Activated CD8-positive, alpha-beta memory T cell treated with anti-CD3 and anti-CD28 coated beads for 4 hours (primary cell): ENCODE data around the gene OGFR.
"Not testable (repeated sequence)": the region's sequence is repeated elsewhere in the genome, so short reads cannot be mapped to it uniquely, and the experiment has no call there.

Experiments
- DNase-seq, 2 donors: peaks; one replicate each; pipeline ENCODE4 v3.0.0-alpha.2; 2020; ENCODE audit warnings: low read depth in 2 of 2

The OGFR gene

DNA sequence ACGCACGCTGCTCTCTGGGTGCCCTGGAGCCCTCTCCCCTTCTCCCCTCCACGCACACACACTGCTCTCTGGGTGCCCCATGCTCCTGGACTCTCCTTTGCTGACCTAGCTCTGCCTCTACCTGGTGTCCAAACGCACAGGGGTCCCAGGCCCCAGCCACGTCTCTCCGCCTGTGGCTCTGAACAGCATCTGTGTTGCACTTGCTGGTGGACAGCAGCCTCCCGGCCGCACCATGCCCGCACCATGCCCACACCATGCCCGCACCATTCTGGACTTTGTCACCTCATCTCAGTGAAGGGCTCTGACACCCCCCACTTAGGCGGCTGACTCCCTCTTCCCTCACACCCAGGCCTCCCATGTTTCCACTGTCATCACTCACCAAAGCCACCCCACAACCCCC, 35.2 kb downstream of the OGFR start:
- DNase-seq, result no peak

DNA sequence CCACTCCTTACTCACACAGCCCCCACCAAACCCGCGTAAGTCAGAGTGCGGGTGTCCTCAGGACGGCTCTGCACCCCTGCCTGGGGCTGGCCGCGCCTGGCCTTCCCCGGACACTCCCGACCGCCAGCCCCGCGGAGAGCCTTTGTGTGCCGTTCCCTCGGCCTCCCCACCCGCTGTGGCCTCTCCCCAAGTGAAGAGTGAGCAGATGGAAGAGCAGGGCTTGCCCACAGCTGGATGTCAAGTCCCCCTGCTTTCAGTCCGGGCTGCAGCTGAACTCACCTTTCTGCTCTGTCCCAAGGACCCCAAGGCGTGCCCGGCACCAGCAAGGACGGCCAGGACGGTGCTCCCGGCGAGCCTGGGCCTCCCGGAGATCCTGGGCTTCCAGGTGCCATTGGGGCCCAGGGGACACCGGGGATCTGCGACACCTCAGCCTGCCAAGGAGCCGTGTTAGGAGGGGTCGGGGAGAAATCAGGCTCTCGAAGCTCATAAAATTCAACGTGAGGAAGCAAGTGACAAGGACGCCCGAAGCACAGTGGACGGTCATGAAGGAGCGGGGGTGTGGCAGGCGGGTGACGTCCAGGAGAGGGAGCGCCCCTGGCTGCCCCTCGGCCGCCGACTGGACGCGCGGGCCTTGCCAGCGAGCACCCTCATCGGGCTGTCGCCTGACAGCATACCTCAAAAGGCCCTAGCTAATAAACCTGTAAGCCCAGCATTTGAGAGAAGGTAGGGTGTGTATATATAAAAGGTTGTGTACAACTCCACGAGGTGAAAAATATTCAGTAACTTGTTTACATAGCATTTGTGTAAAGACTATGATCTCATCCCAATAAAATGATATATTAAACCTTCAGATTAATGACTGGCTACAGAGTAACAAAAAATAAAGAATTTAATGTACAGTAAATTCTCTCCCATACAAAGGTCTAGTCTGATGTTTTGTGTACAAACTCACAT, 35.9 kb downstream of the OGFR start:
- no peak for DNase-seq

DNA sequence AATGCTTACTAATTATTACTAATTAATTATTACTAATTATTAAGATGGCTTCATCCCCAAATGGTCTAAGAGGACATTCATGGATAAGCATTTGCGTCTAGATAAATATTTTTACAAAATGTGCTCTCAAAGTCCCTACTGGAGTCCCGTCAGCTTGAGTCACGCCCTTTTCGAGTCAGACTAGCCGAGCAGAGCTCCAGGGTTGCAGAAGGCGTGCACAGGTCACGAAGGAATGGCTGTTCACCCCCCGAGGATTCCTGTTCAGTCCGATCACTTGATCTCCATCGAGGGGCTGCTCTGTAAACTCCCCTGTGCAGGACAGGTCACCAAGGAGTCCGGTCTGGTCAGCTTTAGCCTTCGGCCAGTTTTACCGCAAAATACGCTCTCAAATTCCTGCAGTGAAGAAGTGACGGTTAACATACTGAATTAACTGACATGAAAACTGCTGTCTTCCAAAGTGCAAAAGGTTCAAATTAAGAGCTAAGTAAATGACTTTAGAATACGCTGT, 37.1 kb downstream of the OGFR start:
- DNase-seq, result no peak

DNA sequence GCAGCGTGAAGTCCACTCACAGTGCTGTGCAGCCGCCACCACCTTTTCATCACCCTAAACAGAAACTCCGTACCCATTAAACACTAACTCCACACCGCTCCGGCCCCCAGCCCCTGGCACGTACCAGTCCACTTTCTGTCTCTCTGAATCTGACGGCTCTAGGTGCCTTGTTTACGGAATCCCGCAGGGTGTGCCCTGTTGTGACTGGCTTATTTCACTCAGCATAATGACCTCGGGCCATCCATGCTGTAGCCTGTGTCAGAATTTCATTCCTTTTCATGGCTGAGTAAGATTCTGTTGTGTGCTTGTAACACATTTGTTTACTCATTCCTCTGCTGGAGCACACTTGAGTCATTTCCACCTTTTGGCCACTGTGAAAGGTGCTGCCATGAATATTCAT, 39.0 kb downstream of the OGFR start:
- no peak for DNase-seq

DNA sequence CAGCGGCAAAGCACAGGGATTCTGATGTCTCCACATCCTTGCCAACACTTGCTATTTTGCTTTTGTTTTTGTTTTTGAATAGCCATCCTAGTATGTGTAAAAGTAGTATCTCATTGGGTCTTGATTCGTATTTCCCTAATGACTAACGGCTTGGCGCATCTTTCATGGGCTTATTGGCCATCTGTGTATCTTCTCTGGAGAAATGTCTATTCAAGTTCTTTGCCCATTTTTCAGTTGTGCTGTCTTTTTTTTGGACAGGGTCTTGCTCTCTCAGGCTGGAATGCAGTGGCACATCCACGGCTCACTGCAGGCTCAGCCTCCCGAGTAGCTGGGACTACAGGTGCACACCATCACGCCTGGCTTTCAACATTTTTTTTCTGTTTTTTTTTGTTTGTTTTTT, 39.5 kb downstream of the OGFR start:
- DNase-seq, result no peak

DNA sequence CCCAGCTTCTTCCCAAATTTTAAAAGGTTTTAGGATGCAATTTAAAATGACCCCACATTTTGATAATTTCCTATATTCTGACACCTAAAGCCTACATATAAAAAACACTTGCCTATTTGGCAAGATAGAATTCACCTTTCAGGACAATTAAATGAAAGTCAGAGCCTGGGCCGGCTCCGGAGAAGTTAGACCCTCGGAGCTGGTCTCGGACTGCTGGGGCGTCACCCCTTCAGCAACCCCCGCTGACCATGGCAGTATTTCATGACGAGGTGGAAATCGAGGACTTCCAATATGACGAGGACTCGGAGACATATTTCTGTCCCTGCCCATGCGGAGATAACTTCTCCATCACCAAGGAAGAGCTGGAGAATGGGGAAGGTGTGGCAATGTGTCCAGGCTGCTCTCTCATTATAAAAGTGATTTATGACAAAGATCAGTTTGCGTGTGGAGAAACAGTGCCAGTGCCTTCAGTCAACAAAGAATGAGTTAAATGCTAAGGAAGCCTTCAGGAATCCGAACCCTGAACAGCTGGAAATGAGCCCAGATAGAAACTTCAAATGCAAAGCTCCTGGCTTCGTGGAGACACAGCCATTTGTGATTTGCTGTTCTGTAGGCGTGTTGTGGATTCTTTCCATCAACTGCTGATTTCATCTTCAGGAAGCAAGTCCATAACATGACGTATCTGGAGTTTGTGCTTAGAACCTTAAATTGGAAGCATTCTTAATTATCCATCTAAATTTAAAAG, 41.0 kb downstream of the OGFR start:
- DNase-seq, result no peak

DNA sequence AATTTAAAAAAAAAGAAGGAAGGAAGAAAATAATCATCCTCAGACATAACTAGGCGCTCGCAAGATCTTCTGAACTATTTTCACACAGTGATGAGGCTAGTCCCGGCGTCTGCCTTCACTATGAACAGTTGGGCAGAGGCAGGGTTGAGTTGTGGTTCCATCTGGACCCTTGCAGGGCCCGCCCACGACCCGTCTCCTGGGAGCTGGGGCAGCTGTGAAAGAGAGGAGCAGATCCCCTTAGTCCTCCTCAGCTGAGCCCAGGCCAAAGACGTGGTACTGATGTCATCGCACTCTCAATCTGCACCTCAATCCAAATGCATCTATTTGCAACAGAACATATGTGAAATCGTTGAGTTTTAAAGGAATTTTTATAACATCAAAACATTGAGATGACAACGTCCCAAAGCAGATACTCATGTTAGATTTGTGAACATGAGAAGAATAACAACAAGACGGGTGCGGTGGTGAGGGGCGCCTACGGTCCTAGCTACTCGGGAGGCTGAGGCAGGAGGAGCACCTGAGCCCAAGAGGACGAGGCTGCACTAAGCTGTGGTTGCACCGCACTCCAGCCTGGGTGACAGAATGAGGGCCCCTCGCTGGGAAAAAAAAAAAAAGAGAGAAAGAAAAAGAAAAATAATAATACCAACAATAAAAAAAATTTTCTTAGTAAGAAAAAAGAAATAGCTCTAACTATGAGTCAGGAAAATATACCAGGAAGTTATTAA, 41.7 kb downstream of the OGFR start:
- no peak for DNase-seq

DNA sequence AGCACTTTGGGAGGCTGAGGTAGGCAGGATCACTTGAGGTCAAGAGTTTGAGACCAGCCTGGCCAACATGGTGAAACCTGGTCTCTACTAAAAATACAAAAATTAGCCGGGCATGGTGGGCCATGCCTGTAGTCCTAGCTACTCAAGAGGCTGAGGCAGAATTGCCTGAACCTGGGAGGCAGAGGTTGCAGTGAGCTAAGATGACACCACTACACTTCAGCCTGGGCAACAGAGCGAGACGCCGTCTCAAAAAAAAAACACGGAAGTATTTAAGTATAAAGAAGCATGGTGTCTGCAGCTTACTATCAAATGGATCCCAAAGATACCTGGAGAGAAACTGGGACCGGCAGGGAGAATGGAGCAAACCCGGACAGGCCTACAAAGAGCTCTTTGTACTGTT, 44.3 kb downstream of the OGFR start:
- not testable (repeated sequence) for DNase-seq

DNA sequence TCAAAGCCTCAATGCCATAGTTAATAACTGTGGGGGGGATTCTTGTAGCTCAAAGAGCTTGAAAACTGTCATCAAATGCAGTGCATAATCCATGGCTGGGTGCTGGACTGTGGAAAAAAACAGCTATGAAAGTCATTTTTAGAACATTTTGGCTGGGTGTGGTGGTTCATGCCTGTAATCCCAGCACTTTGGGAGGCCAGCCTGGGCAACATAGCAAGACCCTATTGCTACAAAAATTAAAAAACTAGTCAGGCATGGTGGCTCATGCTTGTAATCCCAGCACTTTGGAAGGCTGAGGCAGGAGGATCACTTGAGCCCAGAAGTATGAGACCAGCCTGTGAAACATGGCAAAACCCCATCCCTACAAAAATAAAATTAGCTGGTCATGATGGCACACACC, 44.8 kb downstream of the OGFR start:
- DNase-seq, result no peak

DNA sequence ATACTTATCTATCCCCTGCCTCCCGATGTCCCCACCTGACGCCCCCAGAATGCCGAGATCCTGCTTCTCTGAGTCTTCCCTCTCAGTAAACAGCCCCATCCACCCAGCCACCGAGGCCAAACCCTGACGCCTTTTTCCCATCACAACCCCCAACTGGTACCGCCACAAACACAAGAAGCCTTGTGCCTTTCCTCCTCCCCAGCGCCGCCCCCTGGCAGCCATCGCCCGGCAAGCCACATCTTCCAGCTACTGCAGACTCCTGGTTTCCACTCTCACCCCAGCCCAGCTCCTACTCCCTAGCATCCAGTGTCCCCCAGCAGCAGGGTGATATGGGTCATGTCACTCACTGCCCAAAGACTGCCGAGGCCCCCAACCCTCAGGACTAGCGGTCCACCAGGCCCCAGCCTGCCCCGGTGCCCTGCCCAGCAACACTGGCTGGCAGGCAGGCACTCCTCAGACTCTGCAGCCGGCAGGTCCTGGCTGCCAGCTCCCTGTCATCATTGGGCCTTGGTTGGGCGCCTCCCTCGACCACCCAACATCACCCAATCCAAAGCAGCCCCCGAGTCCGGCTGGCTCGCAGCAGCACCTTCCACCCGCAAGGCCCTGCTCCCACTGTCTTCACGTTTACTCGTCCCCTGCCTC, 45.8 kb downstream of the OGFR start:
- no peak for DNase-seq

DNA sequence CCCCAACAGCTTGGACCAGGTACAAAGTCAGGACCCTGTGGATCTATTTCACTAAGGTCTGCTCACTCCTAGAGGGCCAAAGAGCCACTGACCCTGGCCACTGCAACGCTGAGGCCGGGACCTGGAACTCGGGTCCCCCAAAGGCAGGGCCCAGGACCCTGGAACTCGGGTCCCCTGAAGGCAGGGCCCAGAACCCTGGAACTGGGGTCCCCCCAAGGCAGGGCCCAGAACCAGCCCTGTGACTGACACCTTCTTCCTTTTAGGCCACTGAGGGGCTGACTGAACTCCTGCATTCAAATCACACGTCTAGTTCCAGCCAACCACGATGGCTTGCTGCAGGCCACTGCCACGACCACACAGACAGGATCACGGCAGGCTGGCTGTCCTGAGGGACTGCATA, 47.6 kb downstream of the OGFR start:
- no peak for DNase-seq

DNA sequence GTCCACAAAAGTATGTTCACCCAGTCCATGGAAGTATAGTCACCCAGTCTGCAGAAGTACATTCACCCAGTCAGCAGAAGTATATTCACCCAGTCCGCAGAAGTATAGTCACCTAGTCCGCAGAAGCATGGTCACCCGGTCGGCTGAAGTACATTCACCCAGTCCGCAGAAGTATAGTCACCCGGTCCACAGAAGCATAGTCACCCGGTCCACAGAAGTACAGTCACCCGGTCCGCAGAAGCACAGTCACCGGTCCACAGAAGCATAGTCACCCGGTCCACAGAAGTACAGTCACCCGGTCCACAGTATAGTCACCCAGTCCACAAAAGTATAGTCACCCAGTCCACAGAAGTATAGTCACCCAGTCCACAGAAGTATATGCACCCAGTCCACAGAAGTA, 48.2 kb downstream of the OGFR start:
- DNase-seq, result no peak

DNA sequence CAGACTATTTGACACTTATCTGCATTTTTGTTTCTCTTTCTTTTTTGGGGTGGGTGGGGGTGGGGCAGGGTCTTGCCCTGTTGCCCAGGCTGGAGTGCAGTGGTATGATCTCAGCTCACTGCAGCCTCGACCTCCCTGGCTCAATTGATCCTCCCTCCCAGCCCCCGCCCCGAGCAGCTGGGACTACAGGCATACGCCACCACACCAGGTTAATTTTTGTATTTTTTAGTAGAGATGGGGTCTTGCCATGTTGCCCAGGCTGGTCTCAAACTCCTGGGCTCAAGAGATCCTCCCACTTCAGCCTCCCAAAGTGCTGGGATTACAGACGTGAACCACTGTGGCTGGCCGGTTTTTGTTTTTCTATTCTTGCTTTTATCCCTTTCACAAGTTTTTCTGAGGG, 48.7 kb downstream of the OGFR start:
- DNase-seq, result not testable (repeated sequence)

DNA sequence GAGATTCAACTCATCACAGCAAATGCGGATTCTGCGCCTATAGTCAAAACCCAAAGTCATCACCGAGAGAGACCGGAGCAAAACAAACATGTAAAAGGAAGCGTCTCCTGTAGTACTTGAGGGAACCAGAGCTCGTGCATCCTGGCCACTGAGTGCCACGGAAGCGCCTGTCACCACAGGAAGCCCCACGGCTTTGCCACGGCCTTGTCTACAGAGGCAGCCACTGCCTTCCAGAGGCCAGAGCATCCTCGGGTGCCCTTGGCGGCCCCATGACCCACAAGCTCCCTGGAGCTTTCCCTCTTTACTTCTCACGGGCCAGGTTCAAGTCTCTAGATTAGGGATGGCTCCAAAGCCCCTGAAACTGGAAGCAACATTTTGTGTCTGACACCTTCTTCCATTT, 49.5 kb downstream of the OGFR start:
- DNase-seq, result no peak

DNA sequence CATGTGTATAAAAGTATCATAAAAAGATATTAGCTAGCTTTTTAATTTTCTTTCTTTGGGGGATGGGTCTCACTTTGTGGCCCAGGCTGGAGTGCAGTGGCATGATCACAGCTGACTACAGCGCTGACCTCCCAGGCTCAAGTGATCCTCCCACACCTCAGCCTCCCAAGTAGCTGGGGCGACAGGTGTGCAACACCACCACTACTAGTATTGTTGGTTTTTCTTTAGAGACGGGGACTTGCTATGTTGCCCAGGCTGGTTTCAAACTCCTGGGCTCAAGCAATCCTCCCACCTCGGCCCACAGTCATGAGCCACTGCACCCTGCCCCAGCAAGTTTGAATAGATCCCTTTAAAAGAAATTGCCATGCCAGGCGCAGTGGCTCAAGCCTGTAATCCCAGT, 50.5 kb downstream of the OGFR start:
- DNase-seq, result no peak

DNA sequence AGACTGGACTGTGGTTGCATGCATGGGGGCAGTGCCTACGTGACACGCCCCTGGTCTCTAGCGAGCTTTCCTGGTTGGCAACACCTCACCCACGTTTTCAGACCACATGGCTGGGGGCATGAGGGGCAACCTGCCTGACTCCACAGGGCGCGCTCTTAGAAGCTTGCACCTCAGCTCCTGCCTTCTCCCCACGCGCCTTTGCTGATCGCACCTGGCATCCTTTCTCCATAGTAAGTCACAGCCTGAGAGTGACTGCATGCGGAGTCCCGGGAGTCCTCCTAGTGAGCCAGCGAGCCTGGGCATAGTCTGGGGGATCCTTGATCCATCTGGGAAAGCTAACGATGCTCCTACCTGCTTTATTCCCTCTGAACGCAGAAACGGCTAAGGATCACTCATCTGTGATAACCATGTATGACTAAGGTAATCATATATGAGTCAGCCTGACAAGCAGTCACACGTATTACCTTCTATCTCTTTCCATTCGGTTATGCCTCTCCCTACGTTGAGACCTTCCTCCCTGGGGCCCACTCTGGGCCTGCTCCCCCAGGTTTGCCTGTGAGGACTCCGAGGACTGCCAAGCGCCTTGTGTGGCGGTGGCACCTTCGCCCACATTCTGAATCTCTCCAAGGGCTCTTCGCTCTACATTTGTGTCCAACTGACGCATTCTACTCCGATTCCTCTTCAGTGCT, 52.4 kb downstream of the OGFR start:
- DNase-seq, result no peak

DNA sequence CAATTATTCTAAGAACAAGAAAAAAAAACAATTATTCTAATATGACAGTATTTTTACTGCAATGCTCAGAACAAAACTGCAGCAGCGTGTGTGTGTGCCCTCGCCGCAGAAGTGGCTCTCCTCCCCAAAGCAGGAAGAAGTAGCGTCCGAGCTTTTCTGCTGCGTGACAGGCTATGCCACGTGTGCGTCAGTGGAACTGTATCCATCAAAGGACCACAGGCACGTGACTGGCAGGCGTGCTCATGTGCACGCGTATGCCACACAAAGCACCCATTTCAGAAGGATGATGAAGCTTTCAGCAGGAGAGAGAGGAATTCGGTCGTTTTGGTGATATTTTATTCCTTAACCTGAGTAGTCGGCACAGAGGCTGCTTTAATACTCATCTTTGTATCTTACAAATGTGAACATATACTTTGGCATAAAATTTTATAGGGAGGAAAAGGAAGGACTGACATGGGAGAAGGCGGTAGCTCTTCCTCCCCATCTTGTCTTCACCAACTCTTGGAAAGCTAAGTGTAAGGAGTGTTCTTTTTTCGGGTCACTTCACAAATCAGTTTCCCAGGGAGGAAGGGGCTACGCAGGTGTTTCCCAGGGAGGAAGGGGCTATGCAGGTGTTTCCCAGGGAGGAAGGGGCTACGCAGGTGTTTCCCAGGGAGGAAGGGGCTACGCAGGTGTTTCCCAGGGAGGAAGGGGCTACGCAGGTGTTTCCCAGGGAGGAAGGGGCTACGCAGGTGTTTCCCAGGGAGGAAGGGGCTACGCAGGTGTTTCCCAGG, 53.6 kb downstream of the OGFR start:
- no peak for DNase-seq

DNA sequence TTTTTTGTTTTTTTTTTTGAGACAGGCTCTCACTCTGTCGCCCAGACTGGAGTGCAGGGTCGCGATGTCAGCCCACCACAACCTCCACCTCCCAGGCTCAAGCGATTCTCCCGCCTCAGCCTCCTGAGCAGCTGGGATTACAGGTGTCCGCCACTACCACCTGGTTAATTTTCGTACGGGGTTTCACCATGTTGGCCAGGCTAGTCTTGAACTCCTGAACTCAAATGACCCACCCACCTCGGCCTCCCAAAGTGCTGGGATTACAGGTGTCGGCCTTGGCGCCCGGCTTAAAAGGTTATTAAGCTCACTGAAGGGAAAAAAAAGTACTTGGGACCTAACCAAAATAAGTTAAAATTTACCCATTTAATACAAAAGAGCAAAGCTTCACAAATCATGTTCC, 55.1 kb downstream of the OGFR start:
- DNase-seq, result no peak

DNA sequence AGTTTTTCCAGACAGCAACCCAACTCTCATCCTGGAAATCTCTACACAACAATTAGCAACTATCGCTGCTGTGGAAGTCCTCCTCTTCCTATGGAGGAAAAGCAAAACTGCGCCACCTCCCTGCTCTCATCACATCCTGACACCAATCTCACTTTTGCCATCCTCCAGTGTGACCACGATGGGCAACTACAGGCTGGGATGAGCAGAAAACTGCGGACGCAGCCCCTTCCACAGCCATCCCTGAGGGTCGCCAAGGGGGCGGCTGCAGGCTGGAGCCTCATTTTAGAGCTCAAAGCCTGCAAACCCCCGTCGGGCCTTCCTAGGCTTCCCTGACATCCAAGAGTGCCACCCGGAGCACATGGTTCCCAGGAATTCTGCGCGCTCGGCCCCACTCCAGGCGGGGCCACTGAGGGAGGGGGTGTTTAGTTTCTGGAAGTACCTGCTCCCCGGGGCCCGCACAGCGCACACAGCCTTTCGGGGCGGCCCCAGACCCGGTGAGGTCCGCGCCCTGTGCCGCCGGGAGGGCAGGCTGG, 55.8 kb downstream of the OGFR start:
- DNase-seq, result no peak
